GM12878 (cell line): ENCODE measurements around the gene TMEM18. TPM values are rescaled to one million over a fixed set of nuclear protein-coding genes. Genes with fewer than 3 reads are reported as not detected.

ENCODE experiments used
- ATAC-seq: fragments of 200-7000 bp; cut with Tn5 transposase; 3 replicates; pipeline ENCODE4 v1.9.1; 2020; ENCODE audit warnings: mild to moderate bottlenecking, moderate library complexity
- BruUV-seq: library from RNA; stranded (reverse); fragments of 400-500 nt; replicated peaks from 2 replicates; lab custom pipeline; 2021; lab: Mats Ljungman, UMichigan
- CTCF ChIA-PET: fragments of 300-600 bp; sonication (Branson Sonifier 250); formaldehyde crosslinking; extraction: SDS; loops from one replicate; lab custom pipeline; 2021; ENCODE audit warnings: inconsistent platforms; lab: Yijun Ruan, JAX
- POLR2A ChIA-PET: fragments of 350-600 bp; formaldehyde crosslinking; extraction: SDS; loops from one replicate; lab custom pipeline; 2021; ENCODE audit warnings: inconsistent platforms; lab: Charles Lee
- RAD21 ChIA-PET: fragments of 300-600 bp; sonication (Branson Sonifier 250); formaldehyde crosslinking; loops from one replicate; lab custom pipeline; 2023; ENCODE audit warnings: antibody characterized with exemption; ENCODE audit not compliant: unreplicated experiment; lab: Charles Lee
- SMC1A ChIA-PET: fragments of 300-600 bp; sonication (Branson Sonifier 250); formaldehyde crosslinking; loops from one replicate; lab custom pipeline; 2023; ENCODE audit not compliant: unreplicated experiment, uncharacterized antibody; lab: Charles Lee
- DNase-seq: peaks from one replicate; pipeline ENCODE4 v3.0.0-alpha.2; 2011; ENCODE audit warnings: low read depth, low spot score
- FAIRE-seq: peaks from 3 replicates; lab custom pipeline; 2011; peaks lifted over from hg19 to GRCh38; lab: Jason Lieb, UNC
- H2AFZ ChIP-seq: 2 replicates; pipeline ENCODE4 v1.6.0; 2011; ENCODE audit warnings: low read depth, low read length, control low read depth; ENCODE audit not compliant: control insufficient read depth
- H3K27ac ChIP-seq: 2 replicates; pipeline ENCODE4 v1.5.1; 2011; ENCODE audit warnings: control low read depth; ENCODE audit not compliant: control insufficient read depth, insufficient read depth
- H3K27me3 ChIP-seq, 2 experiments: replicated peaks in 1 of 2; 2 replicates each; pipeline versions ENCODE4 v1.6.0 to v1.6.1; 2011; ENCODE audit warnings: low read length in 1 of 2; ENCODE audit not compliant: control insufficient read depth in 2 of 2, insufficient read depth in 2 of 2
- H3K36me3 ChIP-seq, 2 experiments: 2 replicates each; pipeline ENCODE4 v1.5.1; 2011; ENCODE audit warnings: low read length in 1 of 2; ENCODE audit not compliant: control insufficient read depth in 2 of 2, insufficient read depth in 2 of 2
- H3K4me1 ChIP-seq: 2 replicates; pipeline ENCODE4 v1.6.1; 2011; ENCODE audit warnings: mild to moderate bottlenecking, low read length, moderate library complexity, mixed read lengths; ENCODE audit not compliant: control insufficient read depth, insufficient read depth
- H3K4me2 ChIP-seq: 2 replicates; pipeline ENCODE4 v1.6.0; 2011; ENCODE audit warnings: control low read depth; ENCODE audit not compliant: control insufficient read depth, insufficient read depth
- H3K4me3 ChIP-seq: fragments of 200-600 bp; sonication (generic); 2 replicates; pipeline ENCODE4 v1.5.1; 2016
- H3K79me2 ChIP-seq: 2 replicates; pipeline ENCODE4 v1.6.0; 2011; ENCODE audit warnings: low read length; ENCODE audit not compliant: control insufficient read depth, insufficient read depth
- H3K9ac ChIP-seq: 2 replicates; pipeline ENCODE4 v1.8.0; 2011; ENCODE audit warnings: low read length, control low read depth, mixed read lengths; ENCODE audit not compliant: control insufficient read depth, insufficient read depth
- H3K9me3 ChIP-seq: replicated peaks from 3 replicates; pipeline ENCODE4 v1.5.1; 2011; ENCODE audit warnings: mild to moderate bottlenecking, low read length; ENCODE audit not compliant: control insufficient read depth, insufficient read depth
- H4K20me1 ChIP-seq: 2 replicates; pipeline ENCODE4 v1.6.0; 2011; ENCODE audit not compliant: control insufficient read depth, insufficient read depth
- KLF5 ChIP-seq: fragments of 450-650 bp; IDR thresholded peaks from 2 replicates; pipeline ENCODE4 v1.6.1; 2014; ENCODE audit warnings: mild to moderate bottlenecking; ENCODE audit not compliant: partially characterized antibody
- MEF2A ChIP-seq: IDR thresholded peaks from 2 replicates; pipeline ENCODE4 v1.6.1; 2011; ENCODE audit warnings: low read depth, mild to moderate bottlenecking, low read length, moderate library complexity; ENCODE audit not compliant: insufficient read depth
- POLR2AphosphoS2 ChIP-seq: IDR thresholded peaks from 2 replicates; pipeline ENCODE4 v1.6.1; 2011; ENCODE audit warnings: low read depth, mild to moderate bottlenecking, low read length, improper control_type of control experiment, moderate library complexity
- WGBS: methylation state at CpG from one replicate; pipeline ENCODE4 v1.1.6; 2016; ENCODE audit warnings: low lambda C conversion rate; ENCODE audit not compliant: insufficient replicate concordance, insufficient coverage; ENCODE audit errors: missing lambda C conversion rate; 5-methylcytosine and 5-hydroxymethylcytosine counted together
- in situ Hi-C: fragments of 300-500 bp; cut with MboI; formaldehyde crosslinking; loops from 9 replicates; pipeline ENCODE4 v1.14.3; 2018; ENCODE audit warnings: mixed read lengths
- intact Hi-C: fragments of 100-400 bp; cut with micrococcal nuclease; formaldehyde crosslinking; loops from one replicate; pipeline ENCODE4 v1.14.2; 2022; ENCODE audit not compliant: unreplicated experiment
- polyA plus RNA-seq, 11 experiments: library from polyadenylated mRNA; depleted of rRNA in 4 of 11; unstranded in 6 of 11; stranded (reverse) in 5 of 11; fragments of >200 nt; fragmentation: Nextera tagmentation in 4 of 11; fragmentation: Illumina TruSeq in 1 of 11; extraction: Ambion mirVana in 4 of 11; extraction: Trizol in 1 of 11; gene quantifications; 1 replicate in 1 of 11; 2 replicates in 10 of 11; pipeline versions ENCODE4 v1.2.1 to v1.2.3, GENCODE V29; 2011 to 2016; ENCODE audit warnings: inconsistent platforms in 2 of 11, missing spikeins in 2 of 11, low read depth in 1 of 11
- total RNA-seq, 4 experiments: library from RNA; depleted of rRNA in 3 of 4; stranded (reverse); fragments of >200 nt in 3 of 4; fragmentation: Illumina TruSeq in 1 of 4; extraction: Trizol in 1 of 4; gene quantifications; 2 replicates each; pipeline versions ENCODE4 v1.2.1 to v1.2.3, GENCODE V29; 2013 to 2021
- TF ChIP-seq, protein P1 (sequence below): fragments of 450-650 bp; IDR thresholded peaks from 2 replicates; pipeline ENCODE4 v1.6.1; 2017; ENCODE audit warnings: mild to moderate bottlenecking, moderate library complexity

TMEM18 gene
- total and polyA plus RNA-seq, 10 of the 15 experiments (the other 5 are each of a cell fraction or from before 2014, with no cell fraction given) = 11.2 to 56.3 (median 26.0) TPM

DNA sequence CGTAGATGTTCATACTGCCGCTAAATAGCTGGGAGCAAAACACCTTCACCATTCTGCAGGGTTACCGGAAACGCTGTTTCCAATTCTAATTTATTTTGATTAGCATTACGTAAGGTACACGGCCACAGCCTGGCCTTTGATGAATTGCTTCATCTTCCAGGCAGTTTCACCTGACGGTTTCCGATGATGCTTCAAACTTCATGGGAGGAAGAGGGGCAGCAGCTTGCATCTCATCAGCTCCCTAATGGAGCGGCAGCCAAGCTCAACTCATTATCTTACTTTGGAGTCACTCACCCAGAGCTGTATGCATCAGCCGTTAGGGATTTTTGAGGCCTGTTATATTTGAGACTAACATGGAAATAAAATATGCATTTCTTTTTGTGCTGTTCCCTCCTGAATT is 54.8 kb downstream of the TMEM18 start:
- H3K9ac ChIP-seq = no peak overlapping the region
- no peak overlapping the region for H2AFZ ChIP-seq
- H3K4me1 ChIP-seq = no peaks in the 10 kb centered on the region
- 66% methylated on average over 10 of the region's 10 CpGs for WGBS
- H3K27me3 ChIP-seq = no peaks in the 10 kb centered on the region
- no peaks in the 10 kb centered on the region for H4K20me1 ChIP-seq
- ChIA-PET RAD21 (no interaction called here), CTCF (no interaction called here), SMC1A (no interaction called here), POLR2A (no interaction called here)
- TF ChIP-seq KLF5 (no peak), POLR2AphosphoS2 (no peak), MEF2A (no peak)
- TF ChIP-seq, protein P1, sequence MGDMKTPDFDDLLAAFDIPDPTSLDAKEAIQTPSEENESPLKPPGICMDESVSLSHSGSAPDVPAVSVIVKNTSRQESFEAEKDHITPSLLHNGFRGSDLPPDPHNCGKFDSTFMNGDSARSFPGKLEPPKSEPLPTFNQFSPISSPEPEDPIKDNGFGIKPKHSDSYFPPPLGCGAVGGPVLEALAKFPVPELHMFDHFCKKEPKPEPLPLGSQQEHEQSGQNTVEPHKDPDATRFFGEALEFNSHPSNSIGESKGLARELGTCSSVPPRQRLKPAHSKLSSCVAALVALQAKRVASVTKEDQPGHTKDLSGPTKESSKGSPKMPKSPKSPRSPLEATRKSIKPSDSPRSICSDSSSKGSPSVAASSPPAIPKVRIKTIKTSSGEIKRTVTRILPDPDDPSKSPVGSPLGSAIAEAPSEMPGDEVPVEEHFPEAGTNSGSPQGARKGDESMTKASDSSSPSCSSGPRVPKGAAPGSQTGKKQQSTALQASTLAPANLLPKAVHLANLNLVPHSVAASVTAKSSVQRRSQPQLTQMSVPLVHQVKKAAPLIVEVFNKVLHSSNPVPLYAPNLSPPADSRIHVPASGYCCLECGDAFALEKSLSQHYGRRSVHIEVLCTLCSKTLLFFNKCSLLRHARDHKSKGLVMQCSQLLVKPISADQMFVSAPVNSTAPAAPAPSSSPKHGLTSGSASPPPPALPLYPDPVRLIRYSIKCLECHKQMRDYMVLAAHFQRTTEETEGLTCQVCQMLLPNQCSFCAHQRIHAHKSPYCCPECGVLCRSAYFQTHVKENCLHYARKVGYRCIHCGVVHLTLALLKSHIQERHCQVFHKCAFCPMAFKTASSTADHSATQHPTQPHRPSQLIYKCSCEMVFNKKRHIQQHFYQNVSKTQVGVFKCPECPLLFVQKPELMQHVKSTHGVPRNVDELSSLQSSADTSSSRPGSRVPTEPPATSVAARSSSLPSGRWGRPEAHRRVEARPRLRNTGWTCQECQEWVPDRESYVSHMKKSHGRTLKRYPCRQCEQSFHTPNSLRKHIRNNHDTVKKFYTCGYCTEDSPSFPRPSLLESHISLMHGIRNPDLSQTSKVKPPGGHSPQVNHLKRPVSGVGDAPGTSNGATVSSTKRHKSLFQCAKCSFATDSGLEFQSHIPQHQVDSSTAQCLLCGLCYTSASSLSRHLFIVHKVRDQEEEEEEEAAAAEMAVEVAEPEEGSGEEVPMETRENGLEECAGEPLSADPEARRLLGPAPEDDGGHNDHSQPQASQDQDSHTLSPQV = no peak
- intact Hi-C loops = no loop called here
- in situ Hi-C loops = no loop called here
- ATAC-seq (no peak), FAIRE-seq (no peak), DNase-seq (no peak)
- BruUV-seq = no TSS peak
- H3K36me3 ChIP-seq = no peaks in the 10 kb centered on the region
- no peak overlapping the region for H3K4me3 ChIP-seq
- no peak overlapping the region for H3K4me2 ChIP-seq
- H3K27ac ChIP-seq = no peak overlapping the region
- H3K9me3 ChIP-seq = no peaks in the 10 kb centered on the region
- no peaks in the 10 kb centered on the region for H3K79me2 ChIP-seq
